PFSK-1 (cell line): ENCODE measurements around the gene PIK3R6.

Experiments
- FOXP2 ChIP-seq: optimal IDR thresholded peaks from 2 replicates; pipeline ENCODE3; 2011; ENCODE audit warnings: borderline replicate concordance, control low read depth, inconsistent platforms; ENCODE audit not compliant: insufficient read depth; ENCODE audit errors: extremely low read length, extremely low read depth
- POLR2AphosphoS5 ChIP-seq: IDR thresholded peaks from 2 replicates; pipeline ENCODE4 v1.6.1; 2012; ENCODE audit warnings: low read depth, mild to moderate bottlenecking, control low read depth, low read length, moderate library complexity
- SIN3A ChIP-seq: IDR thresholded peaks from 2 replicates; pipeline ENCODE4 v1.6.1; 2012; ENCODE audit warnings: mild to moderate bottlenecking, low read length, moderate library complexity, borderline replicate concordance; ENCODE audit not compliant: insufficient read depth
- TAF1 ChIP-seq: IDR thresholded peaks from 2 replicates; pipeline ENCODE4 v1.6.1; 2012; ENCODE audit warnings: low read length, control low read depth, borderline replicate concordance; ENCODE audit not compliant: insufficient read depth
- TF ChIP-seq, protein P1 (sequence below), 2 experiments: IDR thresholded peaks; 2 replicates each; pipeline versions ENCODE4 v1.6.1 to v1.8.0; 2011 to 2012; ENCODE audit warnings: low read depth in 2 of 2, low read length in 2 of 2, control low read depth in 1 of 2, inconsistent platforms in 1 of 2, mild to moderate bottlenecking in 1 of 2, moderate library complexity in 1 of 2; ENCODE audit not compliant: insufficient read depth in 1 of 2

Gene PIK3R6

GRCh38 chr17:8798846-8799569, 68.5 kb downstream of the PIK3R6 start, which contains the start of gene MFSD6L:
MFSD6L (minus strand) TSS chr17:8799365; CDS start chr17:8799120, 245 bp downstream.
- TF ChIP-seq SIN3A (no peak), TAF1 (no peak), POLR2AphosphoS5 (no peak), FOXP2 (no peak)
- TF ChIP-seq, protein P1, sequence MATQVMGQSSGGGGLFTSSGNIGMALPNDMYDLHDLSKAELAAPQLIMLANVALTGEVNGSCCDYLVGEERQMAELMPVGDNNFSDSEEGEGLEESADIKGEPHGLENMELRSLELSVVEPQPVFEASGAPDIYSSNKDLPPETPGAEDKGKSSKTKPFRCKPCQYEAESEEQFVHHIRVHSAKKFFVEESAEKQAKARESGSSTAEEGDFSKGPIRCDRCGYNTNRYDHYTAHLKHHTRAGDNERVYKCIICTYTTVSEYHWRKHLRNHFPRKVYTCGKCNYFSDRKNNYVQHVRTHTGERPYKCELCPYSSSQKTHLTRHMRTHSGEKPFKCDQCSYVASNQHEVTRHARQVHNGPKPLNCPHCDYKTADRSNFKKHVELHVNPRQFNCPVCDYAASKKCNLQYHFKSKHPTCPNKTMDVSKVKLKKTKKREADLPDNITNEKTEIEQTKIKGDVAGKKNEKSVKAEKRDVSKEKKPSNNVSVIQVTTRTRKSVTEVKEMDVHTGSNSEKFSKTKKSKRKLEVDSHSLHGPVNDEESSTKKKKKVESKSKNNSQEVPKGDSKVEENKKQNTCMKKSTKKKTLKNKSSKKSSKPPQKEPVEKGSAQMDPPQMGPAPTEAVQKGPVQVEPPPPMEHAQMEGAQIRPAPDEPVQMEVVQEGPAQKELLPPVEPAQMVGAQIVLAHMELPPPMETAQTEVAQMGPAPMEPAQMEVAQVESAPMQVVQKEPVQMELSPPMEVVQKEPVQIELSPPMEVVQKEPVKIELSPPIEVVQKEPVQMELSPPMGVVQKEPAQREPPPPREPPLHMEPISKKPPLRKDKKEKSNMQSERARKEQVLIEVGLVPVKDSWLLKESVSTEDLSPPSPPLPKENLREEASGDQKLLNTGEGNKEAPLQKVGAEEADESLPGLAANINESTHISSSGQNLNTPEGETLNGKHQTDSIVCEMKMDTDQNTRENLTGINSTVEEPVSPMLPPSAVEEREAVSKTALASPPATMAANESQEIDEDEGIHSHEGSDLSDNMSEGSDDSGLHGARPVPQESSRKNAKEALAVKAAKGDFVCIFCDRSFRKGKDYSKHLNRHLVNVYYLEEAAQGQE (IDR thresholded peaks at IDR 0.05; ENCODE audit: insufficient read depth in 1 of 2, low read depth in 2 of 2, low read length in 2 of 2) = no peak

- TF ChIP-seq, protein P1 (IDR thresholded peaks at IDR 0.05; ENCODE audit: insufficient read depth in 1 of 2, low read depth in 2 of 2, low read length in 2 of 2) = no peak
- no peak for TF ChIP-seq SIN3A
- TF ChIP-seq FOXP2 = no peak
- no peak for TF ChIP-seq POLR2AphosphoS5
- no peak for TF ChIP-seq TAF1
Observed at GRCh38 chr17:8798176-8798845, 69.2 kb downstream of the PIK3R6 start.

DNA sequence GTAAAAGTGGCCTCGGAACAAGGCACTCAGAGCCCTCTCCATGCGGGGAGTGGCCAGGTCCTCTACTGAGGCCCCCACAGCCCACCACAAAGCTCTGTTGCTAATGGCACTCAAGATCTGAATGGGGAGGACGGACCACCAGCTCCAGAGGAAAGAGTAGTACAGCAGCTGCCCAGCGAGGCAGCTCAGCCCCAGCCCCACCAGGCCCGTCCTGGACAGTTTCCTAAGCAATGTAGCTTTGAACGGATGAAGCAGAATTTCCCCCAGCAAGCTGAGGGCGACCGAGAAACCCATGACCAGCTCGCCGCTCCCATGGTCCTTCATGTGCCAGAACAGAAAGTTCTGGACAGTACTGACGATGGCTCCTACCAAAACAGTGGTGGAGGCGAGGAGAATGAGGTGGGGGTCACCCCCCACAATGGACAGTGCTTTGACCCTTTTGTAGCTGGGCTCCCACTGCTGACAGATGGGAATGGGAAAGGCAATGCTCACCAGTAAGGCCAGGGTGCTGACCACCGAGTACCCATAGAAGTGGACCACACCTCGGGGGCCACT, 69.8 kb downstream of the PIK3R6 start:
- no peak for TF ChIP-seq SIN3A
- TF ChIP-seq TAF1 = no peak
- TF ChIP-seq, protein P1 (IDR thresholded peaks at IDR 0.05; ENCODE audit: insufficient read depth in 1 of 2, low read depth in 2 of 2, low read length in 2 of 2) = no peak
- no peak for TF ChIP-seq FOXP2
- TF ChIP-seq POLR2AphosphoS5 = no peak

DNA sequence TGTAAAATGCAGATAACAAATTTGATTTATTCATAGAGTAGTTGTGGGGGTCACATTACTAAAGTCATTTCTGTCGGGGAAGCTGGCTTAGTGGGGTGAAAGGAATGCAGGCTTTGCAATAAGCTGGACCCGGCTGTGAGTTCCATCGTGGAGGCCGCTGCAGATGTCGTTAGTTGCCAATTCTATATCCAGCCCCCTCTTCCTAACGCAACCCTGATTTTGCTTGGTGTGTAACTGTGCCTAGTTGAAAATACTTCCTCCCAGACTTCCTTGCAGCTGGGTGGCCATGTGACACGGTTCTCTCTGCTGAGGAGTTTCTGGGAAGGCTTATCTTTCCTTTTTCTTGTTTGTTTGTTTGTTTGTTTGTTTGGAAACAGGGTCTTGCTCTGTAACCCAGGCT, 72.8 kb downstream of the PIK3R6 start:
- TF ChIP-seq, protein P1 (IDR thresholded peaks at IDR 0.05; ENCODE audit: insufficient read depth in 1 of 2, low read depth in 2 of 2, low read length in 2 of 2) = no peak
- TF ChIP-seq POLR2AphosphoS5 (no peak), SIN3A (no peak), FOXP2 (no peak), TAF1 (no peak)
